Gastroesophageal sphincter (tissue), 3 donors: ENCODE data around the gene PHPT1.

ENCODE experiments used
- CTCF ChIP-seq, 4 experiments: fragments of 200-600 bp in 2 of 4; fragments of 450-650 bp in 2 of 4; sonication (generic) in 1 of 4; IDR thresholded peaks; one replicate each; pipeline ENCODE4 v1.5.1; 2017 to 2019; ENCODE audit warnings: antibody characterized with exemption in 4 of 4, mild to moderate bottlenecking in 2 of 4, moderate library complexity in 2 of 4
- EP300 ChIP-seq: sonication (generic); formaldehyde crosslinking; IDR thresholded peaks from one replicate; pipeline ENCODE4 v1.6.1; 2017; ENCODE audit warnings: antibody characterized with exemption, mild to moderate bottlenecking
- POLR2A ChIP-seq, 2 donors: fragments of 450-650 bp; IDR thresholded peaks; one replicate each; pipeline ENCODE4 v1.6.1; 2017; ENCODE audit warnings: antibody characterized with exemption in 2 of 2, mild to moderate bottlenecking in 2 of 2, moderate library complexity in 1 of 2
- POLR2AphosphoS5 ChIP-seq: sonication (generic); formaldehyde crosslinking; IDR thresholded peaks from one replicate; pipeline ENCODE4 v1.6.1; 2017; ENCODE audit warnings: antibody characterized with exemption

- TF ChIP-seq POLR2A (IDR thresholded peaks at IDR 0.05) (no peak), CTCF (IDR thresholded peaks at IDR 0.05) (no peak), EP300 (no peak), POLR2AphosphoS5 (no peak)
These were observed 13.9 kb upstream of the PHPT1 start for GRCh38 chr9:136835162-136835931.
